GM12892 (cell line): Measurements from ENCODE around the gene SLC50A1.

Experiments
- POLR2A ChIP-seq: IDR thresholded peaks from 2 replicates; pipeline ENCODE4 v1.6.1; 2011; ENCODE audit warnings: low read depth, low read length, control low read depth
- TAF1 ChIP-seq: IDR thresholded peaks from 2 replicates; pipeline ENCODE4 v1.6.1; 2011; ENCODE audit warnings: low read depth, mild to moderate bottlenecking, control low read depth, low read length, borderline replicate concordance

DNA sequence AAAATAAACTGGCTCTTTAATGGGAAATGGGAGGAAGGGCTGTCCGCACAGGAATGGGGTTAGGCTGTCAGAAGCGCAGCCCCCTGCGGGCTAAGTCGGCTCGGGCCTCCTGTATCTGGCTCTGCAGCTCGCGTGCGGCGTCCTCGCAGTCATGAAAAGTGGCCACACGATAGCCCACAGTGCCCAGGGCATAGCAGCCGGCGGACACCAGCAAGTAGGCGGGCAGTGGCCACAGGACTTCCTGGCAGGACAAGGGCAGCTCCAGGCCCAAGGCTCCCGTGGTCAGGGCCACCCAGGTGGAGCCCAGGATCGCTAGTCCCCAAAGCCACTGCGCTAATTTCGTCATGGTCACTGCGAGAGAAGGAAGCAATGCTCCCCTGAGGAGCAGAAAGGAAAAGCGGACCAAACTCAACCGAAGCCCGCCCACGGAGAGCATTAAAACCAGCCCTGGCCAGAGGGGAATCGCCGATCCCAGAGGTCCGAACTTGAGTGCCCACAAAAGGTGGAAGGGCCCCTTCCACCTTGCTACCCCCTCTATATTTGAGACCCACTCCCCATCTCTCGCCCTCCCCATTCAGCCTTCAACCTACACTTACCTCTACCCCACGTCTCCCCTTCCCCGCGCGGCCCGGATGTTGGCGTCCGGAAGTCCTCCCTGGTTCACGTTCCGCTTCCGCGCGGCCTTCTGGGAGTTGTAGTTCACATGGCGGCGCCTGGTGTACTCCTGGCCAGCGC is 4.4 kb downstream of the SLC50A1 start, which contains the start of gene DPM3:
- TF ChIP-seq TAF1 (0 out of 2 replicates have a peak, but pooled peaks have one; percentile 13), POLR2A (peak; percentile 70)
